NCI-H146 treated with DMSO at 0.1 percent for 48 hours (cell line): Measurements from ENCODE around the gene ATRIP.
"Not testable (repeated sequence)": the region's sequence is repeated elsewhere in the genome, so short reads cannot be mapped to it uniquely, and the experiment has no call there.

Experiments
- DNase-seq: peaks from one replicate; lab custom pipeline; 2025; ENCODE audit not compliant: unreplicated experiment; lab: John Stamatoyannopoulos, UW

Gene ATRIP

GRCh38 chr3:48446425-48447193, at the start of gene ATRIP:
Gene ATRIP, plus strand, starts transcription at chr3:48446737. Its CDS starts 109 bp downstream, at chr3:48446846.
- peak; percentile 49 for DNase-seq

GRCh38 chr3:48397767-48398681, 48.5 kb upstream of the ATRIP start:
- no peak for DNase-seq

GRCh38 chr3:48398701-48399386, 47.7 kb upstream of the ATRIP start:
- DNase-seq = no peak

GRCh38 chr3:48399387-48400172, 47.0 kb upstream of the ATRIP start:
- DNase-seq = no peak

GRCh38 chr3:48400824-48401433, 45.6 kb upstream of the ATRIP start:
- DNase-seq = peak; percentile 5

GRCh38 chr3:48401434-48401901, 45.1 kb upstream of the ATRIP start:
- not testable (repeated sequence) for DNase-seq

GRCh38 chr3:48402281-48402732, 44.2 kb upstream of the ATRIP start:
- no peak for DNase-seq

GRCh38 chr3:48402907-48403306, 43.6 kb upstream of the ATRIP start:
- DNase-seq = no peak

- no peak for DNase-seq
Measured at GRCh38 chr3:48403533-48404439, 42.8 kb upstream of the ATRIP start.

GRCh38 chr3:48404440-48405342, 41.8 kb upstream of the ATRIP start:
- DNase-seq = no peak

- no peak for DNase-seq
Measured at GRCh38 chr3:48405343-48405881, 41.1 kb upstream of the ATRIP start.

GRCh38 chr3:48405971-48406370, 40.6 kb upstream of the ATRIP start:
- no peak for DNase-seq

- no peak for DNase-seq
Measured at GRCh38 chr3:48406443-48407431, 39.8 kb upstream of the ATRIP start.

GRCh38 chr3:48407542-48408099, 38.9 kb upstream of the ATRIP start:
- no peak for DNase-seq

- DNase-seq = no peak
Measured at GRCh38 chr3:48408823-48409281, 37.7 kb upstream of the ATRIP start.
